Heart left ventricle (tissue), 13 donors: ENCODE results near the gene DESI2.

Experiments
- POLR2A ChIP-seq, 2 donors: fragments of 450-650 bp; IDR thresholded peaks; one replicate each; pipeline ENCODE4 v1.6.1; 2017; ENCODE audit warnings: antibody characterized with exemption in 2 of 2, mild to moderate bottlenecking in 2 of 2, moderate library complexity in 2 of 2
- TF ChIP-seq, protein P1 (sequence below), 12 donors: fragments of 200-600 bp; sonication (generic) in 4 of 12; IDR thresholded peaks; one replicate each; pipeline versions ENCODE4 v1.5.0 to v1.8.0; 2018 to 2022; ENCODE audit warnings: antibody characterized with exemption in 12 of 12, mild to moderate bottlenecking in 5 of 12
- donor health status: ischemic (EF 13 %, LVEDD 7.1; RV severe dilation, severe dysfunction).
- donor health status: DM: no; HTN: yes; CAD: no.
- donor health status: DM: no; HTN: no; CAD: no.
- donor health status: ischemic (EF 25% LVEDD 6.9; RV normal size, moderate dysfunction).
- donor health status: ischemic (EF 25% LVEDD 5.7; RV mildly dilated, moderate dysfunction).
- donor health status: ischemic (EF 35%, LVEDD 5.7; RV mildly dilated, moderate dysfunction).
- donor health status: nonischemic (EF 11% LVEDD 7.7; RV severe dilation, severe dysfunction).
- donor health status: DM: yes; HTN: yes; CAD: no.
- donor health status: PGD.
- donor health status: ischemic (EF 29% LVEDD 5.4; RV normal size, mild dysfunction).
- donor health status: nonischemic (EF 23%, LVEDD 6.1; RV moderate dilation, normal function).

DNA sequence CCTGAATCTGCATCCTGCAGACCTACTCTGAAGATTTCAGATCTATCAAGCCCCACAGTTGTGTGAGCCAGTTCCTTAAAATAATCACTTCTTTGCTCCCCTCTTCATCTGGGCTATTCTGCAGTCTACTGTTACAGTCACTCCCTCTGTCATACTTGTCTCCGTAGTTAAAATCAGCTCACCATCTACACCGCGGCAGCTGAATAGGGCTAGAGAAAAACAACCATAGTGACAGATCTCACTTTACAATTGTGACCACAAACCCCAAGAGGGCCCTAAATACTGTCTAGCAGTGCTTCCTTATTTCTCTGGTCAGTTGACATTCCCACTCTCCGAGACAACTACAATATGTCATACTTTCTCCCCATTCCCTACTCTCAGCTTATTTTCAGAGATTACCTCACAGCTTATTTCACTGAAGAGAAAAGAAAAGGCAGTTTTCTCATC, 12.9 kb downstream of the DESI2 start:
- TF ChIP-seq, protein P1, sequence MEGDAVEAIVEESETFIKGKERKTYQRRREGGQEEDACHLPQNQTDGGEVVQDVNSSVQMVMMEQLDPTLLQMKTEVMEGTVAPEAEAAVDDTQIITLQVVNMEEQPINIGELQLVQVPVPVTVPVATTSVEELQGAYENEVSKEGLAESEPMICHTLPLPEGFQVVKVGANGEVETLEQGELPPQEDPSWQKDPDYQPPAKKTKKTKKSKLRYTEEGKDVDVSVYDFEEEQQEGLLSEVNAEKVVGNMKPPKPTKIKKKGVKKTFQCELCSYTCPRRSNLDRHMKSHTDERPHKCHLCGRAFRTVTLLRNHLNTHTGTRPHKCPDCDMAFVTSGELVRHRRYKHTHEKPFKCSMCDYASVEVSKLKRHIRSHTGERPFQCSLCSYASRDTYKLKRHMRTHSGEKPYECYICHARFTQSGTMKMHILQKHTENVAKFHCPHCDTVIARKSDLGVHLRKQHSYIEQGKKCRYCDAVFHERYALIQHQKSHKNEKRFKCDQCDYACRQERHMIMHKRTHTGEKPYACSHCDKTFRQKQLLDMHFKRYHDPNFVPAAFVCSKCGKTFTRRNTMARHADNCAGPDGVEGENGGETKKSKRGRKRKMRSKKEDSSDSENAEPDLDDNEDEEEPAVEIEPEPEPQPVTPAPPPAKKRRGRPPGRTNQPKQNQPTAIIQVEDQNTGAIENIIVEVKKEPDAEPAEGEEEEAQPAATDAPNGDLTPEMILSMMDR (IDR thresholded peaks at IDR 0.05), result no peak
- TF ChIP-seq POLR2A (IDR thresholded peaks at IDR 0.05), result no peak
